SK-N-SH (cell line): ENCODE data around the gene PLCB1. TPM values are rescaled to one million over a fixed set of nuclear protein-coding genes. Genes with fewer than 3 reads are reported as not detected.

Experiments used
- CTCF ChIA-PET: fragments of 300-600, 350-600 bp; formaldehyde crosslinking; extraction: SDS; loops from one replicate; lab custom pipeline; 2021; lab: Yijun Ruan, JAX
- POLR2A ChIA-PET: fragments of 350-600 bp; sonication (Branson Sonifier 250); formaldehyde crosslinking; extraction: SDS; loops from one replicate; lab custom pipeline; 2020; ENCODE audit warnings: antibody characterized with exemption, inconsistent platforms; lab: Yijun Ruan, JAX
- DNase-seq: peaks from one replicate; pipeline ENCODE4 v3.0.0; 2012
- H2AFZ ChIP-seq: fragments of 200-600 bp; sonication (generic); 2 replicates; pipeline ENCODE4 v1.8.1; 2016; ENCODE audit warnings: antibody characterized with exemption, mild to moderate bottlenecking, low read depth
- H3F3A ChIP-seq: fragments of 200-600 bp; sonication (generic); replicated peaks from 2 replicates; pipeline ENCODE3; 2016; ENCODE audit warnings: antibody characterized with exemption, mild to moderate bottlenecking; ENCODE audit not compliant: insufficient read depth
- H3K27ac ChIP-seq, 2 experiments: fragments of 200-500 bp in 1 of 2; fragments of 200-600 bp in 1 of 2; sonication (Bioruptor generic) in 1 of 2; sonication (generic), shearing (Covaris generic) in 1 of 2; 2 replicates each; pipeline versions ENCODE4 v1.5.1 to v1.6.1; 2014 to 2016; ENCODE audit warnings: low read depth in 2 of 2, inconsistent platforms in 1 of 2, low read length in 1 of 2, mild to moderate bottlenecking in 1 of 2, mixed read lengths in 1 of 2
- H3K27me3 ChIP-seq: fragments of 200-600 bp; sonication (generic), shearing (Covaris generic); 2 replicates; pipeline ENCODE4 v1.6.1; 2016; ENCODE audit warnings: mixed run types; ENCODE audit not compliant: insufficient read depth
- H3K36me3 ChIP-seq, 2 experiments: fragments of 200-500 bp in 1 of 2; fragments of 200-600 bp in 1 of 2; sonication (Bioruptor generic) in 1 of 2; sonication (generic) in 1 of 2; replicated peaks in 1 of 2; 2 replicates each; pipeline versions ENCODE3 to v1.5.1; 2014 to 2016; ENCODE audit warnings: low read length in 1 of 2, mild to moderate bottlenecking in 1 of 2; ENCODE audit not compliant: insufficient read depth in 2 of 2, control insufficient read depth in 1 of 2
- H3K4me1 ChIP-seq, 2 experiments: fragments of 200-500 bp in 1 of 2; fragments of 200-600 bp in 1 of 2; sonication (Bioruptor generic) in 1 of 2; sonication (generic), shearing (Covaris generic) in 1 of 2; 2 replicates each; pipeline versions ENCODE4 v1.5.1 to v1.6.1; 2014 to 2016; ENCODE audit warnings: low read depth in 1 of 2, low read length in 1 of 2, mixed run types in 1 of 2; ENCODE audit not compliant: insufficient read depth in 2 of 2, control insufficient read depth in 1 of 2
- H3K4me2 ChIP-seq: fragments of 200-600 bp; sonication (generic), shearing (Covaris generic); 2 replicates; pipeline ENCODE4 v1.6.1; 2017; ENCODE audit warnings: mixed run types
- H3K4me3 ChIP-seq, 2 experiments: fragments of 200-500 bp in 1 of 2; fragments of 200-600 bp in 1 of 2; sonication (Bioruptor generic) in 1 of 2; sonication (generic), shearing (Covaris generic) in 1 of 2; 2 replicates each; pipeline versions ENCODE4 v1.5.1 to v1.8.1; 2014 to 2016; ENCODE audit warnings: low read depth in 2 of 2, inconsistent platforms in 1 of 2, low read length in 1 of 2, mild to moderate bottlenecking in 1 of 2, mixed read lengths in 1 of 2, moderate library complexity in 1 of 2
- H3K79me2 ChIP-seq: fragments of 200-600 bp; sonication (generic); 2 replicates; pipeline ENCODE4 v1.8.1; 2017; ENCODE audit warnings: mild to moderate bottlenecking; ENCODE audit not compliant: insufficient read depth
- H3K9ac ChIP-seq: fragments of 200-600 bp; sonication (generic); 2 replicates; pipeline ENCODE4 v1.6.1; 2017; ENCODE audit warnings: mixed run types
- H3K9me2 ChIP-seq: fragments of 200-600 bp; sonication (generic); 2 replicates; pipeline ENCODE4 v1.6.1; 2017; ENCODE audit warnings: mixed run types
- H3K9me3 ChIP-seq: fragments of 200-600 bp; sonication (generic); 2 replicates; pipeline ENCODE4 v1.6.1; 2017; ENCODE audit warnings: mixed run types, mild to moderate bottlenecking, moderate library complexity
- H4K20me1 ChIP-seq: fragments of 200-600 bp; sonication (generic); 2 replicates; pipeline ENCODE4 v1.6.1; 2017; ENCODE audit warnings: mild to moderate bottlenecking, mixed run types; ENCODE audit not compliant: insufficient read depth
- CHD2 ChIP-seq: fragments of 150-350 bp; IDR thresholded peaks from 2 replicates; pipeline ENCODE4 v1.6.1; 2018; ENCODE audit warnings: low read length; ENCODE audit not compliant: partially characterized antibody
- ELF1 ChIP-seq: IDR thresholded peaks from 2 replicates; pipeline ENCODE4 v1.4.0; 2012
- EP300 ChIP-seq, 2 experiments: IDR thresholded peaks; 2 replicates each; pipeline versions ENCODE4 v1.4.0 to v1.6.1; 2012; ENCODE audit warnings: borderline replicate concordance in 1 of 2, low read depth in 1 of 2, low read length in 1 of 2
- EZH2phosphoT487 ChIP-seq: fragments of 200-600 bp; sonication (generic); IDR thresholded peaks from 2 replicates; pipeline ENCODE4 v1.6.1; 2017; ENCODE audit warnings: low read depth, mixed run types, mild to moderate bottlenecking, antibody characterized with exemption, moderate library complexity, borderline replicate concordance
- GABPA ChIP-seq: IDR thresholded peaks from 2 replicates; pipeline ENCODE4 v1.4.0; 2012; ENCODE audit warnings: low read depth, mild to moderate bottlenecking
- GATA2 ChIP-seq: sonication (generic); formaldehyde crosslinking; IDR thresholded peaks from 2 replicates; pipeline ENCODE4 v1.5.0; 2020; ENCODE audit warnings: mild to moderate bottlenecking, missing genetic modification reagents
- IRF3 ChIP-seq: fragments of 150-350 bp; IDR thresholded peaks from 2 replicates; pipeline ENCODE4 v1.6.1; 2016; ENCODE audit warnings: mild to moderate bottlenecking, low read depth, low read length
- RCOR1 ChIP-seq: fragments of 150-350 bp; IDR thresholded peaks from 2 replicates; pipeline ENCODE4 v1.6.1; 2017; ENCODE audit warnings: antibody characterized with exemption, low read length
- RXRA ChIP-seq: IDR thresholded peaks from 2 replicates; pipeline ENCODE4 v1.4.0; 2012; ENCODE audit warnings: low read depth, mild to moderate bottlenecking, borderline replicate concordance
- SMC3 ChIP-seq: IDR thresholded peaks from 2 replicates; pipeline ENCODE4 v1.6.1; 2012; ENCODE audit warnings: low read depth, low read length, improper control_type of control experiment
- TAF1 ChIP-seq: IDR thresholded peaks from 2 replicates; pipeline ENCODE4 v1.6.1; 2012; ENCODE audit warnings: low read depth, mild to moderate bottlenecking, low read length, moderate library complexity, borderline replicate concordance
- TEAD4 ChIP-seq: IDR thresholded peaks from 2 replicates; pipeline ENCODE4 v1.4.0; 2012; ENCODE audit warnings: mild to moderate bottlenecking, borderline replicate concordance; ENCODE audit not compliant: insufficient read depth
- USF1 ChIP-seq: IDR thresholded peaks from 2 replicates; pipeline ENCODE4 v1.4.0; 2012; ENCODE audit warnings: low read depth, borderline replicate concordance
- USF2 ChIP-seq: fragments of 150-350 bp; IDR thresholded peaks from 2 replicates; pipeline ENCODE4 v1.6.1; 2017; ENCODE audit warnings: antibody characterized with exemption, low read length, low read depth, borderline replicate concordance
- ZBTB33 ChIP-seq: IDR thresholded peaks from 2 replicates; pipeline ENCODE4 v1.4.0; 2012; ENCODE audit warnings: low read depth, borderline replicate concordance
- WGBS: methylation state at CpG from one replicate; pipeline ENCODE4 v1.1.6; 2017; ENCODE audit warnings: low lambda C conversion rate; 5-methylcytosine and 5-hydroxymethylcytosine counted together
- polyA plus RNA-seq, 3 experiments: library from polyadenylated mRNA; depleted of rRNA; stranded (reverse); fragments of >200 nt; gene quantifications; 2 replicates each; pipeline ENCODE4 v1.2.3, GENCODE V29; 2012

PLCB1 gene
- polyA plus RNA-seq, 1 of the 3 experiments (the other 2 are of a cell fraction): 10.5 TPM

DNA sequence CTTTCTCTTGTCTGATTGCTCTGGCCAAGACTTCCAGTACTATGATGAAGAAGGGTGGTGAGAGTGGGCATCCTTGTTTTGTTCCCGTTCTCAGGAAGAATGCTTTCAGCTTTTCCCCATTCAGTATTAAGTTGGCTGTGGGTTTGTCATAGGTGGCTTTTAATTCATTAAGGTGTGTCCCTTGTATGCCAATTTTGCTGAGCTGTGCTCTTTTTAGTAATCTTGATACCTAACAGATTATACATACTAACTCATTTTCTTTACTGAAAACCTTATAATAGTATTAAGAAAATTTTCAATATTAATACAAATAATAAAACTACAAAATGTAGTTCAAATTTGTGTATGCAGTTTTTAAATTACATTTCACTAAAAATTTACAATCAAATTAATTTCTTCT lies 557.3 kb downstream of the PLCB1 start:
- 83% methylated on average over 1 of the region's 1 CpG for WGBS
- H3K79me2 ChIP-seq: no peaks in the 10 kb centered on the region
- no peaks in the 10 kb centered on the region for H4K20me1 ChIP-seq
- ChIA-PET CTCF (no interaction called here), POLR2A (no interaction called here)
- H3K4me3 ChIP-seq: no peak overlapping the region
- no peak for TF ChIP-seq EZH2phosphoT487
- no peak for TF ChIP-seq USF2
- TF ChIP-seq GABPA: no peak
- H3F3A ChIP-seq: peaks cover 21% of the 10 kb centered on the region
- no peak for DNase-seq
- H3K36me3 ChIP-seq: peaks cover 0 to 30% of the 10 kb centered on the region in 2 experiments
- no peaks in the 10 kb centered on the region for H3K27me3 ChIP-seq
- no peak overlapping the region for H2AFZ ChIP-seq
- H3K9me2 ChIP-seq: no peaks in the 10 kb centered on the region
- H3K9me3 ChIP-seq: peaks cover 4% of the 10 kb centered on the region
- no peak overlapping the region for H3K27ac ChIP-seq
- peaks cover 0 to 10% of the 10 kb centered on the region in 2 experiments; a peak in 2 of 4 replicates for H3K4me1 ChIP-seq
- no peak overlapping the region for H3K9ac ChIP-seq
- H3K4me2 ChIP-seq: no peak overlapping the region

- DNase-seq: no peak
- no peak overlapping the region; a peak in 1 of 4 replicates for H3K4me3 ChIP-seq
- peaks cover 24% of the 10 kb centered on the region for H3F3A ChIP-seq
- H3K9me3 ChIP-seq: peaks cover 4% of the 10 kb centered on the region
- ChIA-PET CTCF (no interaction called here), POLR2A (no interaction called here)
- H4K20me1 ChIP-seq: no peaks in the 10 kb centered on the region
- H3K79me2 ChIP-seq: no peaks in the 10 kb centered on the region
- TF ChIP-seq CHD2 (no peak), ELF1 (no peak), TAF1 (no peak), ZBTB33 (no peak), IRF3 (no peak), USF1 (no peak), RCOR1 (no peak), EP300 (IDR thresholded peaks at IDR 0.05; ENCODE audit: borderline replicate concordance in 1 of 2, low read depth in 1 of 2, low read length in 1 of 2) (no peak), GATA2 (no peak), TEAD4 (no peak), SMC3 (no peak), RXRA (no peak)
- peaks cover 0 to 30% of the 10 kb centered on the region in 2 experiments for H3K36me3 ChIP-seq
- no peaks in the 10 kb centered on the region for H3K9me2 ChIP-seq
- H3K4me1 ChIP-seq: peaks cover 0 to 10% of the 10 kb centered on the region in 2 experiments; a peak in 2 of 4 replicates
- H3K9ac ChIP-seq: no peak overlapping the region
- no peaks in the 10 kb centered on the region for H3K27me3 ChIP-seq
- H2AFZ ChIP-seq: no peak overlapping the region
- no peak overlapping the region for H3K27ac ChIP-seq
- no peak overlapping the region for H3K4me2 ChIP-seq
Observed at GRCh38 chr20:8690074-8690473, 558.0 kb downstream of the PLCB1 start.
